COR-L47 (cell line): ENCODE measurements around the gene EGLN2.
"Not testable (repeated sequence)": the region's sequence is repeated elsewhere in the genome, so short reads cannot be mapped to it uniquely, and the experiment has no call there.

Source experiments
- DNase-seq: peaks from one replicate; lab custom pipeline; 2025; lab: John Stamatoyannopoulos, UW

EGLN2 gene

GRCh38 chr19:40819479-40820234 lies 20.7 kb downstream of the EGLN2 start:
- not testable (repeated sequence) for DNase-seq

- DNase-seq = no peak
These were observed 23.2 kb downstream of the EGLN2 start for GRCh38 chr19:40822161-40822560.

GRCh38 chr19:40822704-40823553 lies 23.9 kb downstream of the EGLN2 start:
- not testable (repeated sequence) for DNase-seq

GRCh38 chr19:40824916-40825315 lies 25.9 kb downstream of the EGLN2 start:
- not testable (repeated sequence) for DNase-seq

DNA sequence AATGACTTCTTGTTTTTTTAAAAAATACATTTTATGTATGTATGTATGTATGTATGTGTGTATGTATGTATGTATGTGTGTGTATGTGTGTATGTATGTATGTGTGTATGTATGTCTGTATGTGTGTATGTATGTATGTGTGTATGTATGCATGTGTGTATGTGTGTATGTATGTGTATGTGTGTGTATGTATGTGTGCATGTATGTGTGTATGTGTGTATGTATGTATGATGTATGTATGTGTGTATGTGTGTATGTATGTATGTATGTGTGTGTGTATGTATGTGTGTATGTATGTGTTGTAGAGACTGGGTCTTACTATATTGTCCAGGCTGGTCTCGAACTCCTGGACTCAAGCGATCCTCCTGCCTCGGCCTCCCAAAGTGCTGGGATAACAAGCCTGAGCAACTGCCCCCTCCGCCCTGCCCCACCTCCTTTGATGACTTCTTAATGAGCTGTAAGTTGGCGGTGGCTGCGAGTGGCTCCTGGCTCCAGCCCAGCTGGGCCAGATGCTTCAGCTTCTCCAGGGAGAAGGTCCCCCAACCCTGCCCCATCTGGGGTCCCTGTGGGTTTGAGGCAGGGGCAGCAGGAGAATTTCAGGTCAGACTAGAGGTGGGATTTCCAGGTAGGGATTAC lies 26.6 kb downstream of the EGLN2 start:
- DNase-seq = not testable (repeated sequence)

DNA sequence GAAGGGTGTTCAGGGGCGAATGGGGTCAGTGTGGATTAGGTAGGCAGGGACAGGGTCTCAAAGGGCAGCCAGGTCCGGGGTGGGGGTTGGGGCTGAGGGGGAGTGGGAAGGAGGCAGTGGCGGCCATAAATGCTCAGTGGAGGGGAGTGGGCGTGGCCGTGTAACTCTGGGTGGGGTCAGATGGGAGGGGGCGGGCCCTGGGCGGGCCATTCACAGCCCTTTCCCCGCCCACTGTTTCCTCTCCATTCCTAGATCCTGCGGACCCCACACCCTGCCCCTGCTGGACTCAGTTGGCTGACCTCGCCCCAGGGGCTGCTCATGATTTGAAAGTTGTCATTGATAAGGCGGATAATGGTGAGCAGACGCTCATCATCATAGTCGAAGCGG lies 27.3 kb downstream of the EGLN2 start:
- DNase-seq = not testable (repeated sequence)

DNA sequence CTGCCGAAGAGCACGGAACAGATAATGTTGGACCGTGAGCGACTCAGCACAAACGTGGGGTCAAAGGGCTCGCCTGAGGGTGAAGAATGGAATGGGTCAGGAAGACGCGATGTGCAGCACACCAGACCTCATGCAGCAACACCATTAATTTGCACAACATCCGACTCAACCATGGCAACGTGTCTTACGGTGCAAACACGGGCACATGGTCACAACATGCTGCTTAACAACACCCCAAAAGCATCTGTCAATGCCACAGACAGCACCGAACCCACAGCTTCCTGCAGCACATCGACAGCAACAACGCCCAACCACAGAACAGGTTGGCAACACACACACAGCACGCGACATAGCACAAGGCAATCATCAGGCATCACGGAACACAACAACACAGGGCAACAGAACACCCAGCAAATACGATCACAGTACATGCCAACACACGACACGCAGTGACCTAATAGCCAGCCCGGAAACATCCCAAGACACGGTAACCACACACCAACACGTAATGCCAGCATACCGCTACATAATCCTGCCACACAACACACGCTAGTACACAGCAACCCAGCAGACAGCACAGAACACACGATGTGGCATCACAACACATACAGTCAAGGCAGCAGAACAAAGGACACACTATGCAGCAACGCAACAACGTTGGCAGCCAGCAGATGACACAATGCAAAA lies 27.9 kb downstream of the EGLN2 start:
- not testable (repeated sequence) for DNase-seq

- no peak for DNase-seq
These were observed 28.6 kb downstream of the EGLN2 start for GRCh38 chr19:40827386-40828247.

DNA sequence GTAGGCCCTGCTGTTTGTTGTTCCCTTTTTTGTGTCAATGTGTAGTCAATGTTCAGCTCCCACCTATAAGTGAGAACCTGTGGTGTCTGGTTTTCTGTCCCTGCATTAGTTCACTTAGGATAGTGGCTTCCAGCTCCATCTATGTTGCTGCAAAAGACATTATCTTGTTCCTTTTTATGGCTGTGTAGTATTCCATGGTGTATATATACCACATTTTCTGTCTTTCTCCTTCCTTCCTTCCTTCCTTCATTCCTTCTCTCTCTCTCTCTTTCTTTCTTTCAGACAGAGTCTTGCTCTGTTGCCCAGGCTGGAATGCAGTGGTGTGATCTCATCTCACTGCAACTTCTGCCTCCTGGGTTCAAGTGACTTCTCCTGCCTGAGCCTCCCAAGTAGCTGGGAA lies 30.2 kb downstream of the EGLN2 start:
- no peak for DNase-seq

GRCh38 chr19:40830741-40831140 lies 31.8 kb downstream of the EGLN2 start:
- DNase-seq = not testable (repeated sequence)

DNA sequence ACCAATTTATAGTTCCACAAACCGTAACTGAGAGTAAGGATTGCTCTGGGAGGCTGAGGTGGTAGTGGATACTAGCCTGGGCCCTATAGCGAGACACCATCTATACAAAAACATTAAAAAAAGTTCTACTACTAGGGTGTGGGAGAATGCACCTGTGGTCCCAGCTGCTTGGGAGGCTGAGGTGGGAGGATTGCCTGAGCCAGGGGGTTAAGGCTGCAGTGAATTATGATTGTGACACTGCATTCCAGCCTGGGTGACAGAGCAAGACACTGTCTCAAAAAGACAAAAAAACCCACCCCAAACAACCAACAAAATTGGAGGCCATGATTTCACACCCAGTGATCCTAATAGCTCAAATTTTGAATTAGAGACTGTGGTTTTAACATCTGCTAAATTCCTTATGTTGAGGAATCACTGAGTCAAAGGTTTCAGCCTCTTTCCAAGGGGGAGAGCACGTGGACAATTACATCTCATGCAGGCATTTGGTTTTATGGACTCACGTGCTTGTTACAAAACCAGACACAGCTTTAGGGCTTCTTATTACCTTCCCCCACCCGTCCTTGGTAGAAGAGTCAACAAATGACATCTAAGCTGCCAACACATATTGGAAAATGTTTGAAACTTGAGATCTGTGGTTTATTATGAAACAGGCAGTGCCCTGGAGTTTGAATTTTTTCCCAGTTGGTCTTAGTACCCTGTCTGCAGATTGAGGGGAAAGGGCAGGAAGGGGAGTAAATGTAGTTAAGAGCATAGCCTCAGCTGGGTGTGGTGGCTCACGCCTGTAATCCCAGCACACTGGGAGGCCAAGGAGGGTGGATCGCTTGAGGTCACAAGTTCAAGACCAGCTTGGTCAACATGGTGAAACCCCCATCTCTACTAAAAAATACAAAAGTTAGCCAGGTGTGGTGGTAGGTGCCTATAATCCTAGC lies 32.8 kb downstream of the EGLN2 start:
- DNase-seq = no peak

GRCh38 chr19:40832431-40832790 lies 33.4 kb downstream of the EGLN2 start:
- not testable (repeated sequence) for DNase-seq

DNA sequence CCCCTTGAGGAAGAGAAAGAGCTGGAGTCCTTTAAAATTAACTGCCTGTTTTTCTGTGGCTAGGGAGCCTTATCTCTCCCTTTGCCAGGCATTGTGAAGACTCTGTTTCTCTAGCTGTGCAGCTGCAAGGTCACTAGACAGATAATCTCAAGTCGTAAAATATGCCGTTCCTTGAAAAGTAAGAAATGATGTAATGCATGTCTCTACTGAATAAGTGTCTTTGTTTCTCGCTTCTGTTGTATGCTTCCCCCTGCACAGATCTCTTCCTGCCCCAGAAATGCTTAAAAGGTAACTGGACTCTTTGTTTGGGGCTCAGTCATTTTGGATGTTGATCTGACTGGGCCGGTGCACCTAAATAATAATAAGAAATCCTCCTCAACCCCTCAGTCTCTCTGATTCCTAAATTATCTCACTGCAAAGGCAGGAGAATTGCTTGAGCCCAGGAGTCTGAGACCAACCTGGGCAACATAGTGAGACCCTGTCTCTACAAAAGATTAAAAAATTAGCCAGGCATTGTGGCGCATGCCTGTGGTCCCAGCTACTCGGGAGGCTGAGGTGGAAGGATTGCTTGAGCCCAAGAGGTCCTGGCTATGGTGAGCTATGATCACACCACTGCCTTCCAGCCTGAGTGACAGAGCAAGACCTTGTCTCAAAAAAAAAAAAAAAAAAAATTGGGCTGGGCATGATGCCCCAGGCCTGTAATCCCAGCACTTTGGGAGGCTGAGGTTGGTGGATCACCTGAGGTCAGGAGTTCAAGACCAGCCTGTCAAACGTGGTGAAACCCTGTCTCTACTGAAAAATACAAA lies 34.9 kb downstream of the EGLN2 start:
- not testable (repeated sequence) for DNase-seq

DNA sequence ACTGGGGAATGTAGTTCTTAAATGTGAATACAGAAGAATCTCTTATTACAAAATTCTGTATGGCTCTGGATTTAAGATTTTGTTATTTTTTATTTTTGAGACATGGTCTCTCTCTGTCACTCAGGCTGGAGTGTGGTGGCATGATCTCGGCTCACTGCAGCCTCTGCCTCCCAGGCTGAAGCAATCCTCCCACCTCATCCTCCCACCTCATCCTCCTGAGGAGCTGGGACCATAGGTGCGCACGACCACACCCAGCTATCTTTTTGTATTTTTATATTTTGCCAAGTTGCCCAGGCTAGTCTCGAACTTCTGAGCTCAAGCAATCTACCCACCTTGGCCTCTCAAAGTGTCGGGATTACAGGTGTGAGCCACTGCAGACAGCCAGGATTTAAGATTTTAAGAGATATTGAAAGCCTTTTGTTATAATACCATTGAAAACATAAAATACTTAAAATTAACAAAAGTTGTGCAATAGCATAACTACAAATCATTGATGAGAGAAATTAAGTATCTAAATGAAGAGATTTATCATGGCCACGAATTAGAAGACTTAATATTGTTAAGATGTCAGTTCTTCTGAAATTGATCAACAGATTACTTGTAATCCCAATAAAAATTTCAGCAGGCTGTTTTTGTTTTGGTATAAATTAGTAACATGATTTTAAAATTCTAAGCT lies 37.9 kb downstream of the EGLN2 start:
- DNase-seq = no peak

GRCh38 chr19:40838477-40838876 lies 39.5 kb downstream of the EGLN2 start:
- DNase-seq = not testable (repeated sequence)

DNA sequence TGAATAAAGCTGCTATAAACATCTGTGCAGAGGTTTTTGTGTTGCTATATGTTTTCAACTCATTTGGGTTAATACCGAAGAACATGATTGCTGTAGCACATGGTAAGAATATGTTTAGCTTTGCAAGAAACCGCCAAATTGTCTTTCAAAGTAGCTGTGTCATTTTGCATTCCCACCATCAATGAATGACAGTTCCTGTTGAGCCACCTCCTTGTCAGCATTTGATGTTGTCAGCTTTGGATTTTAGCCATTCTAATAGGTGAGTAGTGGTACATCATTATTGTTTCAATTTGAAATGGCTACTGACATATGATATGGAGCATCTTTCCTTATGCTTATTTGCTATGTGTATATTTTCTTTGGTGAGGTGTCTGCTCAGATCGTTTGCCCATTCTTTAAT lies 43.0 kb downstream of the EGLN2 start:
- not testable (repeated sequence) for DNase-seq

- DNase-seq = not testable (repeated sequence)
These were observed 44.1 kb downstream of the EGLN2 start for GRCh38 chr19:40842997-40843652.

DNA sequence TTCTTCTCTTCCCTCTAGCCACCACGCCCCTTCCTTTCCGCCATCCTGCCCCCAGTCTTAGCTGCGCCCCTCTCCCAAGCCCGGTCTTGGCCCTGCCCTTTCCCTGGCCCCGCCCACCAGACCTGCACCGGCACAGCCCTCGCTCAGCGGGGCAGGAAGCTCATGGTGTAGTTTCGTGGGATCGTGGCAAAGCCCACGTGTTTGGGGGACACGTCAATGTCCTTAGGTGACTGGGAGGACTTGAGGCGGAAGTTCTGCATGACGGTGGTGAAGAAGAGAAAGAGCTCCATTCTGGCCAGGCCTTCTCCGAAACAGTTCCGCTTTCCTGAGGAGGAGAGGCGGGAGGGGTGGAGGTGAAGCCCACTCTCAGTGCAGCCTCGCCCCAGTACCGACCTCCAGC lies 44.7 kb downstream of the EGLN2 start:
- DNase-seq = not testable (repeated sequence)
